ENCODE measurements around the gene SUMO3.

GRCh38 chr21:44854664-44855446, 37.0 kb upstream of the SUMO3 start:
- no peak for TF ChIP-seq EZH2 (IDR thresholded peaks at IDR 0.05)
- TF ChIP-seq POLR2AphosphoS5 (IDR thresholded peaks at IDR 0.05; ENCODE audit: borderline replicate concordance, low read depth, low read length), result no peak

Measured in SK-N-MC (cell line).